Heart left ventricle (tissue), 13 donors: ENCODE data around the gene LBP.

Experiments
- CTCF ChIP-seq, 12 donors: fragments of 200-600 bp; sonication (generic) in 4 of 12; IDR thresholded peaks; one replicate each; pipeline versions ENCODE4 v1.5.0 to v1.8.0; 2018 to 2022; ENCODE audit warnings: antibody characterized with exemption in 12 of 12, mild to moderate bottlenecking in 5 of 12
- POLR2A ChIP-seq, 2 donors: fragments of 450-650 bp; IDR thresholded peaks; one replicate each; pipeline ENCODE4 v1.6.1; 2017; ENCODE audit warnings: antibody characterized with exemption in 2 of 2, mild to moderate bottlenecking in 2 of 2, moderate library complexity in 2 of 2
- donor health status: ischemic (EF 13 %, LVEDD 7.1; RV severe dilation, severe dysfunction).
- donor health status: DM: no; HTN: yes; CAD: no.
- donor health status: DM: no; HTN: no; CAD: no.
- donor health status: ischemic (EF 25% LVEDD 6.9; RV normal size, moderate dysfunction).
- donor health status: ischemic (EF 25% LVEDD 5.7; RV mildly dilated, moderate dysfunction).
- donor health status: ischemic (EF 35%, LVEDD 5.7; RV mildly dilated, moderate dysfunction).
- donor health status: nonischemic (EF 11% LVEDD 7.7; RV severe dilation, severe dysfunction).
- donor health status: DM: yes; HTN: yes; CAD: no.
- donor health status: PGD.
- donor health status: ischemic (EF 29% LVEDD 5.4; RV normal size, mild dysfunction).
- donor health status: nonischemic (EF 23%, LVEDD 6.1; RV moderate dilation, normal function).

GRCh38 chr20:38317422-38317821, 28.9 kb upstream of the LBP start:
- TF ChIP-seq POLR2A (IDR thresholded peaks at IDR 0.05), result no peak
- no peak for TF ChIP-seq CTCF (IDR thresholded peaks at IDR 0.05)
